ENCODE measurements around the gene DOC2B.
"Not testable (repeated sequence)": the region's sequence is repeated elsewhere in the genome, so short reads cannot be mapped to it uniquely, and the experiment has no call there.

The DOC2B gene

GRCh38 chr17:133932-134331 lies 47.5 kb downstream of the DOC2B start:
- not testable (repeated sequence) for H3K27ac ChIP-seq

GRCh38 chr17:118339-118917 lies 63.0 kb downstream of the DOC2B start:
- H3K27ac ChIP-seq, H3K4me3 ChIP-seq: not testable (repeated sequence)

More at GRCh38 chr17:133932-134331, 47.5 kb downstream of the DOC2B start:
- not testable (repeated sequence) for H3K4me3 ChIP-seq

- not testable (repeated sequence) for H3K4me3 ChIP-seq, H3K27ac ChIP-seq
Measured at GRCh38 chr17:113111-113510, 68.3 kb downstream of the DOC2B start.
